Measurements from ENCODE around the gene C19orf33.

The C19orf33 gene

GRCh38 chr19:38276942-38277517 lies 27.0 kb upstream of the C19orf33 start:
- TF ChIP-seq POLR2AphosphoS5 (IDR thresholded peaks at IDR 0.05; ENCODE audit: low read depth, low read length) = no peak
- no peak for TF ChIP-seq TAF1 (IDR thresholded peaks at IDR 0.05; ENCODE audit: borderline replicate concordance, insufficient read depth, low read length)
- TF ChIP-seq REST (IDR thresholded peaks at IDR 0.05; ENCODE audit: insufficient read depth in 1 of 2, low read depth in 2 of 2, low read length in 2 of 2) = no peak
- no peak for TF ChIP-seq FOXP2 (optimal IDR thresholded peaks at IDR 0.05; ENCODE audit: borderline replicate concordance, extremely low read depth, extremely low read length, insufficient read depth)
- no peak for TF ChIP-seq SIN3A (IDR thresholded peaks at IDR 0.05; ENCODE audit: borderline replicate concordance, insufficient read depth, low read length)

DNA sequence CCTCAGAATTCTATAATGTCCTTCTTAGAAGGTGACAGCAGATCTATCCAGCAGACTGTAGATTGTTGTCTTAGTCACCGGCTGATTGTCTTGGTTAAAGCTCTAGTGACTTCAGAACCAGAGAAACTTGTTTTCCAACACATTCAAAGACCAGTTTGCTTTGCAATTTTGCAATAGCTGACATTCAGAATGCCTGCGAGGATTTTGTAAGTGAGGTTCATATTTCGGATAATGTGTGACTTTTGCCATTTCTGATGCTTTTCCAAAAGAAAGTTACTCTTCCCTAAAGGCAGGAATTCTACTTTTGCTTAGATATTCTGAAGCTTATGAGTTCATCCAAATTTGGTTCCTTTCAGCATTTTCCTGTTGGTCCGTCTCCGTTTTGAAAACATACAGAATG lies 26.5 kb upstream of the C19orf33 start:
- TF ChIP-seq POLR2AphosphoS5 (IDR thresholded peaks at IDR 0.05; ENCODE audit: low read depth, low read length) (no peak), SIN3A (IDR thresholded peaks at IDR 0.05; ENCODE audit: borderline replicate concordance, insufficient read depth, low read length) (no peak), REST (IDR thresholded peaks at IDR 0.05; ENCODE audit: insufficient read depth in 1 of 2, low read depth in 2 of 2, low read length in 2 of 2) (no peak), TAF1 (IDR thresholded peaks at IDR 0.05; ENCODE audit: borderline replicate concordance, insufficient read depth, low read length) (no peak)

DNA sequence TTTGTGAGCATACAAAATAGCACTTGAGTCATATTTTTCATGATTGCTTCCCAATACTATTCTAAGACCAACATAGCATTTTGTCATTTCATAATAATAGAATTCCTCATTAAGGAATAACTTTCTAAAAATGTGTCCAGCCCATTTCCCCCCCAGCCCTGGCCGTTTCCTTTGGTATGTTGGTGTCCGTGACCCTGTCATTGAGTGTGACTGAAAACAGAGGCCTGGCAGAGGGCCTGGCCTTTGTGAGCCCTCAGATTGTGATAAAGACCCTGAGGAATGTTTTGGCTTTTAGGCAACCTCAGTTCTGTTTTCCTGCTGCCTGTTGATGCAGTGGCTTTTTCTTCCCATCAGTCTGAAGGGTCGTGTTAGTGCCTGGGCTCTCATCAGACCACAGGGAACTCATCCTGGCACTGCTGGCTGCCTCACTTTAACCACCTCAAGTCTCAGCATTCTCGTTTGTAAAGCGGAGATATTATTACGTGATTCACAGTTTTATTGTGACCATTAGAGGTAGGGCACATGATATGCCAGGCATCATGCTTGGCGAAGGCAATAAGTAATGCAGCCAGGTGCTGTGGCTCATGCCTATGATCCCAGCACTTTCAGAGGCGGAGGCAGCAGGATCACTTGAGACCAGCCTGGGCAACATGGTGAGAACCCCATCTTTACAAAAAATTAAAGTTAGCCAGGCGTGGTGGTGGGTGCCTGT lies 25.9 kb upstream of the C19orf33 start:
- no peak for TF ChIP-seq POLR2AphosphoS5 (IDR thresholded peaks at IDR 0.05; ENCODE audit: low read depth, low read length)
- no peak for TF ChIP-seq SIN3A (IDR thresholded peaks at IDR 0.05; ENCODE audit: borderline replicate concordance, insufficient read depth, low read length)
- TF ChIP-seq REST (IDR thresholded peaks at IDR 0.05; ENCODE audit: insufficient read depth in 1 of 2, low read depth in 2 of 2, low read length in 2 of 2) = no peak

- TF ChIP-seq POLR2AphosphoS5 (IDR thresholded peaks at IDR 0.05; ENCODE audit: low read depth, low read length) (no peak), REST (IDR thresholded peaks at IDR 0.05; ENCODE audit: insufficient read depth in 1 of 2, low read depth in 2 of 2, low read length in 2 of 2) (no peak), TAF1 (IDR thresholded peaks at IDR 0.05; ENCODE audit: borderline replicate concordance, insufficient read depth, low read length) (no peak), SIN3A (IDR thresholded peaks at IDR 0.05; ENCODE audit: borderline replicate concordance, insufficient read depth, low read length) (no peak), FOXP2 (optimal IDR thresholded peaks at IDR 0.05; ENCODE audit: borderline replicate concordance, extremely low read depth, extremely low read length, insufficient read depth) (no peak)
Measured at GRCh38 chr19:38278751-38279150, 25.3 kb upstream of the C19orf33 start.
